ENCODE results near the gene IQGAP3.
A peak's percentile ranks its signal among the peaks of the same experiment; 100 is the strongest.

IQGAP3 gene

DNA sequence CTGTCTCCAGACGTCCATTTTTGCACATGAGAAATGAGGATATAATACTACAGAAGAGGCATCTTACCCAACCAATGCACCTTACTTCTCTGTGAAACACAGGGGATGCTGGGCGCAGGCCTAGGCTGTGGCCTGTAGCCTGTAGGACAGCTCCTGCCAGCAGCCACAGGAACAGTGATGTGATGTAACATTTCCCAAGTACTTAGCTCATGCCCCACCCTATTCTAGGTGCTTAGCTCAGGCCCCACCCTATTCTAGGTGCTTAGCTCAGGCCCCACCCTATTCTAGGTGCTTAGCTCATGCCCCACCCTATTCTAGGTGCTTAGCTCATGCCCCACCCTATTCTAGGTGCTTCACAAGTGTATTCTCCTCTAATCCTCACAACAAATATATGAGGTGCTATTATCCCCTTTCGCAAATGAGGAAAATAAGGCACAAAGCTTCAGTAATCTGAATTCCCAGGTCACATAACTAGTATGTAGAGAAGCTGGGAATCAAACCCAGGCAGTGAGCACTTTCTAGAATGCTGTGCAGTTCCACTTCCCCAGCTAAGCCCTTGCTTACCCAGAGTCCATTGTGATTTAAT, 14.6 kb upstream of the IQGAP3 start:
- H3K27ac ChIP-seq (ENCODE audit: low read length) = no peak overlapping the region
- H3K9ac ChIP-seq (ENCODE audit: low read length) = no peak overlapping the region
- no peak overlapping the region for H2AFZ ChIP-seq (ENCODE audit: low read depth, low read length)
- H3K36me3 ChIP-seq (replicated peaks; ENCODE audit: low read depth, low read length) = no peaks in the 10 kb centered on the region
- peaks cover 4% of the 10 kb centered on the region for H3K79me2 ChIP-seq (ENCODE audit: low read length)
- H3K4me2 ChIP-seq (ENCODE audit: low read length) = no peak overlapping the region
- no peaks in the 10 kb centered on the region for H3K9me3 ChIP-seq (ENCODE audit: insufficient read depth, low read length)
- no peaks in the 10 kb centered on the region for H3K27me3 ChIP-seq (ENCODE audit: low read depth, low read length)
- H3K4me1 ChIP-seq (ENCODE audit: low read length) = peaks cover 14% of the 10 kb centered on the region
- TF ChIP-seq EZH2phosphoT487 (IDR thresholded peaks at IDR 0.05; ENCODE audit: low read depth) = no peak
- TF ChIP-seq, protein P1, sequence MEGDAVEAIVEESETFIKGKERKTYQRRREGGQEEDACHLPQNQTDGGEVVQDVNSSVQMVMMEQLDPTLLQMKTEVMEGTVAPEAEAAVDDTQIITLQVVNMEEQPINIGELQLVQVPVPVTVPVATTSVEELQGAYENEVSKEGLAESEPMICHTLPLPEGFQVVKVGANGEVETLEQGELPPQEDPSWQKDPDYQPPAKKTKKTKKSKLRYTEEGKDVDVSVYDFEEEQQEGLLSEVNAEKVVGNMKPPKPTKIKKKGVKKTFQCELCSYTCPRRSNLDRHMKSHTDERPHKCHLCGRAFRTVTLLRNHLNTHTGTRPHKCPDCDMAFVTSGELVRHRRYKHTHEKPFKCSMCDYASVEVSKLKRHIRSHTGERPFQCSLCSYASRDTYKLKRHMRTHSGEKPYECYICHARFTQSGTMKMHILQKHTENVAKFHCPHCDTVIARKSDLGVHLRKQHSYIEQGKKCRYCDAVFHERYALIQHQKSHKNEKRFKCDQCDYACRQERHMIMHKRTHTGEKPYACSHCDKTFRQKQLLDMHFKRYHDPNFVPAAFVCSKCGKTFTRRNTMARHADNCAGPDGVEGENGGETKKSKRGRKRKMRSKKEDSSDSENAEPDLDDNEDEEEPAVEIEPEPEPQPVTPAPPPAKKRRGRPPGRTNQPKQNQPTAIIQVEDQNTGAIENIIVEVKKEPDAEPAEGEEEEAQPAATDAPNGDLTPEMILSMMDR (IDR thresholded peaks at IDR 0.05; ENCODE audit: low read depth, low read length) = no peak
- no peaks in the 10 kb centered on the region for H4K20me1 ChIP-seq (ENCODE audit: insufficient read depth, low read length)
- H3K4me3 ChIP-seq (ENCODE audit: low read length) = no peak overlapping the region

DNA sequence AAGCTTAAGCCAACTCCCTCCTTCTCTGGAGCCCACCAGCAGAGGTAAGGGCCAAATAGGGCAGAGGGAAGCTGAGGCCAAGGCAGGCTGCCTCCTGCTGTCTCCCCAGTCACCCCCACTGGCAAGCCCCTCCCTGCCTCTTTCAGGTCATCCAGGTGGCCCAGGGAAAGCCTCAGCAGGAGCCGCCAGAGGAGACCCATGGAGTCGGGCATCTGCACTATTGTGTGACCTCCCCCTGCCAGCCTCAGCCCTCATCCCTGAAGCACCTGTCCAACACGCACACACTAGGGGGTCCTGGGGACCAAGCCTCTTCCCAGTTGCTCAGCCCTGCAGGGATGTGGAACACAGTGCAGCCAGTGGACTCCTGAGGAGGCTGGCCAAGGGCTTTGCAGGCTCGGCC, 14.0 kb upstream of the IQGAP3 start:
- H2AFZ ChIP-seq (ENCODE audit: low read depth, low read length) = no peak overlapping the region
- no peak overlapping the region for H3K9ac ChIP-seq (ENCODE audit: low read length)

DNA sequence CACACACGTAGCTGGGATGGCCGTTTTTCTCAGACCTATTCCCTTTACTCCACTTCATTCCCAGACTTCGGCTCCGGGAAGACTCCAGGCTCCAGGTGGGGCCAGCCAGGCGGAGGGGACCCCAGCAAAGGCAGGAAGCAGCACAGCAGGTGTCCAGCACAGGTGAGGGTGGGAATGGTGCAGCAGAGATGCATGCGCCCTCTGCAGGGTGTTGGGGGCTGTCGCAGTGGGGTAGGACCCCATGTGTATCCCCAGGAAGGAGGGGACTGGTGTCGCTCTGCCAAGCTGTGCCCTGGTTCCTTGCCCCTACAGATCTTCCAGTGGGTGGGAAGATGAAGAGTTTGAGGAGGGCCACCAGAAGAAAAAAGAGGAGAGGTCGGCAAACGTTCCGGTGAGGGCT, 12.4 kb upstream of the IQGAP3 start:
- H3K4me1 ChIP-seq (ENCODE audit: low read length) = peaks cover 7% of the 10 kb centered on the region; the same call in 1 of the 2 replicates
- H4K20me1 ChIP-seq (ENCODE audit: insufficient read depth, low read length) = no peaks in the 10 kb centered on the region
- H3K36me3 ChIP-seq (replicated peaks; ENCODE audit: low read depth, low read length) = no peaks in the 10 kb centered on the region
- no peak overlapping the region for H3K4me3 ChIP-seq (ENCODE audit: low read length)
- H3K9ac ChIP-seq (ENCODE audit: low read length) = no peak overlapping the region
- H3K27ac ChIP-seq (ENCODE audit: low read length) = no peak overlapping the region
- no peaks in the 10 kb centered on the region for H3K9me3 ChIP-seq (ENCODE audit: insufficient read depth, low read length)
- H3K27me3 ChIP-seq (ENCODE audit: low read depth, low read length) = no peaks in the 10 kb centered on the region
- H3K79me2 ChIP-seq (ENCODE audit: low read length) = no peaks in the 10 kb centered on the region
- peak overlapping the region; percentile 11; the same call in 1 of the 2 replicates for H3K4me2 ChIP-seq (ENCODE audit: low read length)
- no peak overlapping the region for H2AFZ ChIP-seq (ENCODE audit: low read depth, low read length)
- TF ChIP-seq, protein P1 (IDR thresholded peaks at IDR 0.05; ENCODE audit: low read depth, low read length) = peak; percentile 50
- TF ChIP-seq EZH2phosphoT487 (IDR thresholded peaks at IDR 0.05; ENCODE audit: low read depth) = no peak

More for the DNA sequence above, 14.0 kb upstream of the IQGAP3 start:
- TF ChIP-seq EZH2phosphoT487 (IDR thresholded peaks at IDR 0.05; ENCODE audit: low read depth) = no peak
- TF ChIP-seq, protein P1 (IDR thresholded peaks at IDR 0.05; ENCODE audit: low read depth, low read length) = no peak
- peaks cover 14% of the 10 kb centered on the region for H3K4me1 ChIP-seq (ENCODE audit: low read length)
- no peak overlapping the region for H3K4me3 ChIP-seq (ENCODE audit: low read length)
- no peaks in the 10 kb centered on the region for H3K36me3 ChIP-seq (replicated peaks; ENCODE audit: low read depth, low read length)
- no peak overlapping the region for H3K4me2 ChIP-seq (ENCODE audit: low read length)
- no peak overlapping the region for H3K27ac ChIP-seq (ENCODE audit: low read length)
- no peaks in the 10 kb centered on the region for H3K9me3 ChIP-seq (ENCODE audit: insufficient read depth, low read length)
- no peaks in the 10 kb centered on the region for H3K27me3 ChIP-seq (ENCODE audit: low read depth, low read length)
- no peaks in the 10 kb centered on the region for H3K79me2 ChIP-seq (ENCODE audit: low read length)
- H4K20me1 ChIP-seq (ENCODE audit: insufficient read depth, low read length) = no peaks in the 10 kb centered on the region

DNA sequence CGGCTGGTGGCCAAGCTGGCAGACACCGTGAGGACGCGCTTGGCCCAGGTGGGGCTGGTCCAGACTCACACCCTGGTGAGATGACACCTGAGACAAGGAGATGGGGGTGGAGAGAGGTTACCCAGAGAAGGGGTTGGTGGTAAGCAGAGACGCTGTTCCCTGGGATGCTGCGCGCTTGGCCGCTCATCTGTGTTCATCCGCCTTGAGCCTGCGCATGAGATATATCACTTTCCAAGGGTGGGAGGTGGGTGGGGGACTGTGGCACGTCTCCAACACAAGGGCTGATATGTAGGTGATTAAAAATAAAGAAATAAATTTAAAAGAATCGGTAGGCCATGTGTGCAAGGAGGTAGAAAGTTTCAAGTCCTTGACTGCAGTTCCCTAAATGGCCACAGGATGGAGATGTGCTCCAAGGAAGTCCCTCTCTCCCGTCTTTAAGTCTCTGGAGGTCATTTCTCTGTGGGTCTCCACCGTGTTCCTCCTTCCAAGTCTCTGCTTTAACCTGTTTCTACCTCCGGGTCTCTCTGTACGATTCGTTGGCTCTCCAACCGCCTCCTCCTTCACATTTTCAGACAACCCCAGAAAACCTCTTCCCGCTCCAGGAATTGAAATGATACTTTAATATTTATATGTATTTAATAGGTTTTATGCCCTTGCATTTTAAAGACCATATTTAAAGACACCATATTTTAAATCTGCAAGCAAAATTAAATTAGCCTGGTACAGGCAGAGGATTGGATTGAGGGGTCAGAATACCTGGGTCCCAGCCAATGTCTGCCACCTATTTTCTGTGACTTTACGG, 11.7 kb upstream of the IQGAP3 start:
- no peaks in the 10 kb centered on the region for H3K36me3 ChIP-seq (replicated peaks; ENCODE audit: low read depth, low read length)
- H3K4me1 ChIP-seq (ENCODE audit: low read length) = peaks cover 7% of the 10 kb centered on the region; the same call in 1 of the 2 replicates
- H4K20me1 ChIP-seq (ENCODE audit: insufficient read depth, low read length) = no peaks in the 10 kb centered on the region
- H3K9me3 ChIP-seq (ENCODE audit: insufficient read depth, low read length) = no peaks in the 10 kb centered on the region
- no peak for TF ChIP-seq EZH2phosphoT487 (IDR thresholded peaks at IDR 0.05; ENCODE audit: low read depth)
- TF ChIP-seq, protein P1 (IDR thresholded peaks at IDR 0.05; ENCODE audit: low read depth, low read length) = peak; percentile 91
- no peaks in the 10 kb centered on the region for H3K27me3 ChIP-seq (ENCODE audit: low read depth, low read length)
- H3K9ac ChIP-seq (ENCODE audit: low read length) = 0 out of 2 replicates have a peak overlapping the region, but pooled peaks have one; percentile 30
- H3K4me2 ChIP-seq (ENCODE audit: low read length) = peak overlapping the region; percentile 49
- H2AFZ ChIP-seq (ENCODE audit: low read depth, low read length) = peak overlapping the region; percentile 80
- H3K4me3 ChIP-seq (ENCODE audit: low read length) = 0 out of 2 replicates have a peak overlapping the region, but pooled peaks have one; percentile 23
- H3K79me2 ChIP-seq (ENCODE audit: low read length) = no peaks in the 10 kb centered on the region
- H3K27ac ChIP-seq (ENCODE audit: low read length) = no peak overlapping the region
